ENCODE measurements around the gene CRTC1. TPM values are rescaled to one million over a fixed set of nuclear protein-coding genes. Genes with fewer than 3 reads are reported as not detected.

The CRTC1 gene
- total RNA-seq, 1 experiment from 2014 or later: 19.0 TPM

- H3K23me2 ChIP-seq (ENCODE audit: insufficient read length, low read depth, low read length, poor library complexity, severe bottlenecking): no peaks in the 10 kb centered on the region
- H3K27me3 ChIP-seq (ENCODE audit: insufficient read depth, low read length): no peaks in the 10 kb centered on the region
- H4K5ac ChIP-seq (ENCODE audit: insufficient read length, low read depth, low read length): no peak overlapping the region
- H3K4me3 Mint-ChIP-seq: no peak overlapping the region
- no peak overlapping the region for H3K18ac ChIP-seq (ENCODE audit: insufficient read length, low read depth, low read length)
- peak overlapping the region; percentile 37; the same call in 1 of the 2 replicates for H3K14ac ChIP-seq (ENCODE audit: insufficient read depth, low read length)
- H3K56ac ChIP-seq (ENCODE audit: insufficient read length, low read depth, low read length): no peak overlapping the region
- no peaks in the 10 kb centered on the region for H4K20me1 ChIP-seq (ENCODE audit: control insufficient read depth, insufficient read depth, insufficient read length)
- H3K9me3 ChIP-seq (ENCODE audit: control insufficient read depth, low read depth, low read length): no peaks in the 10 kb centered on the region
- H3K36me3 Mint-ChIP-seq (ENCODE audit: insufficient read depth in 1 of 3, low read depth in 3 of 3): peaks cover 0 to 3% (median 0%) of the 10 kb centered on the region in 3 experiments; a peak in 1 of 7 replicates
- H3K4me1 ChIP-seq (ENCODE audit: insufficient read depth, low read length): no peaks in the 10 kb centered on the region
- no CpG with 5 or more reads among the region's 14 CpGs for WGBS (ENCODE audit: extremely low coverage, insufficient read length, low lambda C conversion rate)
- no peak overlapping the region for H3K9ac ChIP-seq (ENCODE audit: extremely low read depth, insufficient read length, low read length)
- H3K79me1 ChIP-seq (ENCODE audit: insufficient read depth, low read depth, low read length, poor library complexity, severe bottlenecking): no peaks in the 10 kb centered on the region
- no peaks in the 10 kb centered on the region for H3K79me2 ChIP-seq (ENCODE audit: insufficient read depth, low read length)
- no peaks in the 10 kb centered on the region for H3K9me3 Mint-ChIP-seq
- no peak overlapping the region for H4K91ac ChIP-seq (ENCODE audit: insufficient read length, low read depth, low read length)
- H2BK5ac ChIP-seq (ENCODE audit: insufficient read length, low read length): no peak overlapping the region
- H3K27ac Mint-ChIP-seq: no peak overlapping the region
- peaks cover 12 to 21% of the 10 kb centered on the region in 2 experiments for H3K4me1 Mint-ChIP-seq
- no peak for DNase-seq
- no peak overlapping the region for H2AFZ ChIP-seq (ENCODE audit: low read length)
- no peak overlapping the region for H3T11ph ChIP-seq (ENCODE audit: low read length)
- no peak overlapping the region for H2BK12ac ChIP-seq (ENCODE audit: insufficient read length, low read depth, low read length)
- no peak for TF ChIP-seq CTCF (conservative IDR thresholded peaks at IDR 0.05)
- H3K23ac ChIP-seq (ENCODE audit: insufficient read length, low read depth, low read length): no peak overlapping the region
- H4K8ac ChIP-seq (replicated peaks; ENCODE audit: insufficient read length, low read depth, low read length): no peak overlapping the region
- H3K27me3 Mint-ChIP-seq (ENCODE audit: low read depth): peaks cover 2% of the 10 kb centered on the region; the same call in 1 of the 2 replicates
- no peak overlapping the region for H2BK15ac ChIP-seq (ENCODE audit: low read depth, low read length)
- H2AK5ac ChIP-seq (ENCODE audit: insufficient read length, low read length): no peak overlapping the region
- no peak overlapping the region for H2BK120ac ChIP-seq (ENCODE audit: low read depth, low read length, poor library complexity, severe bottlenecking)
- H3K27ac ChIP-seq (ENCODE audit: insufficient read length, low read depth, low read length): no peak overlapping the region
- H2BK20ac ChIP-seq (ENCODE audit: low read depth, low read length, poor library complexity, severe bottlenecking): no peak overlapping the region
- no peak overlapping the region for H3K4me2 ChIP-seq (ENCODE audit: insufficient read depth, insufficient read length, low read length)
- H3K4ac ChIP-seq (ENCODE audit: low read depth, low read length): no peak overlapping the region
Measured at GRCh38 chr19:18735324-18735723, 51.8 kb downstream of the CRTC1 start.

Measured in H9 (cell line).